ENCODE results near the gene FOXP1.

Gene FOXP1

DNA sequence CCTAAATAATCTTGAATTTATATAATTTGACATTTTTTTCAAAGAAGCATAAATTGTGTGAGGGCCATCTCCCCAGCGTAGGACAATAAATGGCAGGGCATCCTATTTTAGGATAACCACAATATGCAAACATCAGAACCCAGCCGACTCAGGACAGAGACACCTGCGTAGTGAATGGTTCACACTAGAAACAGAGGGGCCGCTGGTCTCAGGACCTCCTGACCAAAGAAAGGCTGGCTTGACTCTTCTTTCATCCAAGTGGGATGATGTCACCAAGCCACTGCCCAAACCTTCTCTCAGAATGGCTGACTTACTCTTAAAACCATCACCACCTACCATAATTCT, 162.1 kb downstream of the FOXP1 start:
- DNase-seq: no peak

DNA sequence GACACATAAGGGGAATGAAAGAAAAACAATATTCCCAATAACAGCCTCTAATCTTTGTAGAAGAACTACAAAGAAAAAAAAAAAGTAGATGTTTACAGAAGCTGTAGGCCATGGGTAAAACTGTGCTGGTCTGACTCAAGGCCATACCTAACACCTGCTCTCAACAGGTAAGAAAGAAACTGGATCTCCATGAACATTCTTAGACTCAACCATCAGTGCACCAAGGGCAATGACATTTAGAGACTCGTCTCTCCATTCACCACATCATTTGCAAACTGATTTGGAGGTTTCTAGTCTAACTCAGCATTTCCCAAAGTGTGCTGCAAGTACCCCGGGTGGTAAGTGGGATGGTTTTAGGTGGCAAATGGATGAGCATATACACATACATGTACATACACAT, 164.2 kb downstream of the FOXP1 start:
- no peak for DNase-seq

DNA sequence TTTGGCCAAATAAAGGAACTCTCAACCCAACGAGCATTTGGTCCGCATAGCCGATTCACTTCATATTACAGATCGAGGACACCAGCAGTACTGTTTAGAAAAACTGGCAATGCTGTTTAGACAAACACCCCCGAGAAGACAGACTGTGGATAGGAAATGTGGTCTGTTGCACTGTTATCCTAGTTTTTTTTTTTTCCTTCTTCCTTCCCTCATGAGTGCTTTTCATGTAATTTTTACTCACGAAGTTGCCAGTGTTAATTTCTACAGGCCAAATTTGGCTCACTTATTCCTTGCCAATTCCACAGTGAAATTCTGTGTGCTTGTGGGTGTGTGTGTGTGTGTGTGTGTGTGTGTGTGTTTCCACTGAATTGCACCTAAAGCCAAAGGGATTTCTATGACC, 165.7 kb downstream of the FOXP1 start:
- DNase-seq: no peak

DNA sequence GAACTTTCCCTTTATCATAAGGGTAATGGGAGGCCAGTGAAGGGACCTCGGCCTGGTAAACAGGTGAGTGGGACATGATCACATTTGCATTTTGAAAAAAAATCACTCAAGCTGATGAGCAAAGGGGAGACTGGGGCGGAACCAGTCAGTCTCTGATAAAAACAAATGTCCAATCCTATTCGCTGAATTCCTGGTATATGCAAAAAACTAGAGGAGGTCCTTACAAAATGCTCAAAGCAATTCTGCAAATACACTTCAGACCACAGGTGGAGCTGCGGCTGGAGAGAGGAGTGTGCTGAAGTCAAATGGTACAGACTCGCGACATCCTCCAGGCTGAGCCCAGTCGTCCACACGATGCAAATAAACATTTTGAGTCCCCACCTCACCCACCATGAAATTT, 166.7 kb downstream of the FOXP1 start:
- DNase-seq: no peak

DNA sequence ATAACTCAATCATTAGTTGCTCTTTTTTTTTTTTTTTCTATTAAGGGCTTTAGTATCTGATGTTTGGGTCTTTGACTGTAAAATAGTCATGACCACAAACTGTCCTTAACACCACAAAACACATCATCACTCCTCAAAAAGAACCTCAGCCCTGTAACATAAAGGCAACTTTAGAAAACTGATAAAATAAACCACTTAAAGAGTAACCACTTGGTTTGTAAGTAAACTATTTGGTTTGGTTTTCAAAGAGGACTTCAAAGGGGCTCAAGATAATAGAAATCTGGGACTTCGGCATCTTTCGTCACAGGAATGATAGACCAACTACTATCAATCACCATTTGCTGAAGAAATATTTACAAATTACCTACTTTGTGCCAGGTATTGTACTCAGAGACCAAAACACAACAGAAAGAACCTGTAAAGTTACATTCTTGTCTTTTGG, 167.8 kb downstream of the FOXP1 start:
- no peak for DNase-seq

DNA sequence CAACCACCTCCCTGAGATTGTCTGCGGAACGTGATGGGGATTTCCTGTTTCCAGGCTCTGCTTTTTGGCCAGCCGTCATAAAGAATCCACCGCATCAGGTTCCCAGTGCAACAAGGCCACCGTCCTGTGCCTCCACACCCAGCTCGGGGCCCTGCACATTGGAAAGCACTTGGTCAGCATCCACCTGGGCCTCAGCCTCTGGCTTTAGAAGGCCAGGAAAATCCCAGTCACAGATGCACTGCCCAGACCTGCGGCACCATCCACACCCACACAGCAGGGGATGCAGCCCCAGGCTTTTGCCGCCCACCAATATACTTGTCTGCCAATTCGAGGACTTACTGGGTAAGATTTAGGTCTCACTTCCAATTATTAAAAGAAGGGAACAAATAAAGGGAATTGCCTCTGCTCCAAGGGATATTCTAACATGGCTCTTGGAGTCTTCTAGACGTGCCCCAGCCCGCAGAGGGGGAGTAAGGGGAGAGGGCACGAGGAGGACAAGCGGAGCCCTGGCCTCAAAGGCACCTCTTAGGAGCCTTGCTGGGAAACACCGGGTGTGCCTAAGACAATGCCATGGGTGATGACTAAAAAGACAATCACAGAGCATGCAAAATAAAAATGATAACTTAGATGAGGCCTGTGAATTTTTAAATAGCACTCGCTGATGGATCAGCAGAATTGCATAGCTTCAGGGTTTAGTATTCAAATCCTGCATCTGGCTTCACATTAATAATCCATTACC, 169.2 kb downstream of the FOXP1 start:
- no peak for DNase-seq

DNA sequence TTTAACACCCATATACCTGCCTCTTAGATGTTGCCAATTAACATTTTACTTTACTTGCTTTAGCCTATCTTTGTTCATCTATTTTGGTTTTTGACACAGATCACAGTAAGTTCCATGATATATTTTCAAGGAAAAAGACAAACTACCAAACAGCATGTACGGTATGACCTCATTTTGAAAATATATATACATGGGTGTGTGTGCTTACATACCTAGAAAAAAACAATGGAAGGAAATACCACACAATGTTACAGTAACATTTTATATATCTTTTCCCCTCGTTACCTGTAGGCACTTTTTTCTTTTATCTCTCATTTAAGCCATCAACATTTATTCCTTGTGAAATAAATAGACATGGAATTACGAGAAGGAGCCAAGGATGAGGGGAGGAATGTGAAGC, 170.0 kb downstream of the FOXP1 start:
- no peak for DNase-seq

DNA sequence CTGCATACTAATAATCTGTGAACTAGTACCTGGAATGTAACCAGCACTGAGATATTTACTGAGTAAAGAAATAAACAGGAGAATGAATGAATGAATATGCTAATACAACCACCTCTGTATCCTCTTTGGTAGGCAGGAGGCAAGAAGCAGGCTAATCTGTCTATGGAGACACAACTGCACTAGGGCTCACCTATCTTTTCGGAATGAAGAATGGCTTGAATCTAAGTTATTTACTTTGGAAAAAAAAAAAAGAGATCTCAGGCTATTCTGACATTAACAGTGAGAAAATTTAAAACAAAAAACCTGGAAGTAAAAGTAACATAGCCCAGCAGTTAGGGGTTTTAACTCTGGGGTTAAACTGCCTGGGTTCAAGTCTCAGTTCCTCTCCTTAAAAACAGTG, 174.2 kb downstream of the FOXP1 start:
- no peak for DNase-seq

DNA sequence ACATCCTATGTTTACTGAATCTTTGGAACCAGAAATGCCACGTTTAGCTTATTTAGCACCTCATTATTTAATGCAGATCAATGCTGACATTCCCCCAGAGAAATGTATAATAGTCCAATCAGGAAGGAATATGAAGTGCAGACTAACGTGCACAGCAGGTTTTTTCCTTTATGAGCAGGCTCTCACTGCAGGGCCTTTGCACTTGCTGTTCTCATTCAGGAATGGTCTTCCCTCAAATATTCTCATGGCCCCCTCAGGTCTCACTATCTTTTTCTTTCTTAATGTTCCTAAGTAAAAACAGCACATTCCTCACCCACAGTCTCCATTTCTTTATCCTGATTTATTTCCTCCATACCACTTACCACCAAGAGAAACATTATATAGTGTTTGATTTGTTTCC, 174.6 kb downstream of the FOXP1 start:
- DNase-seq: no peak

DNA sequence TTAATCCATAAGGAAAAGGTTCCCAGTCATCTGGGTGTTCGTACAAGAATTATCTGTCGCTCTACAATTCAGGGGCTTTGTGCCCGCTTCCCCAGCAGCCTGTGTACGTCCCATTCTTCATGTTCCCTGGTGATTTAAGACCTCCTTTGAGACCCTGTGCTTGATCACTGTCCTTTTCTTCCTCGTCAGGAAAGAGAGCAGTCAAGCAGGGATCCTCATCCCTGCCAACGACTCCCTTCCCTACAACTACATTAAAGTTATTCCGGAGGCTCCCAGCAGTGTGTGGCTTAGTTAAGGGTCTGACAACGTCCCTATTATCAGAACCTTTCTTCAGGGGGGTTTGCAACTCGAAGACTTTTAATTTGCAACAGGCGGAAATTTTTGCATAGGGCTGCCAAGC, 175.7 kb downstream of the FOXP1 start:
- no peak for DNase-seq

DNA sequence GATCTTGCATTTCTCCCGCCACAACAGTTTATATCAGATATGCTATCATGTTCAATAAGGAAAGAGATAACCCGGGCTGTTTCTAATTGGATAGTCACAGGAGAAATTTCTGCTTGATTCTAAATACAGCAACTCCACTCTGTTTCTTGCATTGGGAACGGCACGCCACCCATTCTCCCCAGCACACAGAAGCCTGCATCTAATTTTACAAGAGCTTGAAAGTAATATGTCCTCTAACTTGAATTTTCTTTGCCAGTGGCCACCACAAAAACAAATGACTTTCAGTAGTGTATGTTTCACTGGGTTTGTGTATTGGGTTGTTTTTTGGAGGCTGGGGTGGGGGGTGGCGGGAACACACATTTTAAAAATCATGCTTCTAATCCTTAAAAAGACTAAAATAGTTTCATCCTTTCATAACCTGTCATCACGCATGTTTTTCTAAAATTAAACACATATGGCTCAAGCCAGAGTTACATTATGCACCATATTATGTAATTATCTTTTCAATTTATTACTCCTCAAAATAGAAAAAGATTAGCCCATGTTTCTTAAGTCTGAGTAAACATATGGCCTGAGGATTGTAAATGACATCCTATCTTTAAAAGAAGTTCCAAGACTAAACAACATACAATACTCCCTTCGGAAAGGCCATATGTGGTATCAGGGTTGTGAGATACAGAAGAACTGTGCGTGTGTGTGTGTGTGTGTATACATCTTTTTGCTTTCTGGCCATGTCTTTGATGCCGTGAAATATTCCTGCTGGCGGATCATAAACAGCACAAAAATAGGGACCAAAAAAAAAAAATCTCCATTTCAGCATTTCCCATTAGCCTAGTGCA, 176.3 kb downstream of the FOXP1 start:
- no peak for DNase-seq

DNA sequence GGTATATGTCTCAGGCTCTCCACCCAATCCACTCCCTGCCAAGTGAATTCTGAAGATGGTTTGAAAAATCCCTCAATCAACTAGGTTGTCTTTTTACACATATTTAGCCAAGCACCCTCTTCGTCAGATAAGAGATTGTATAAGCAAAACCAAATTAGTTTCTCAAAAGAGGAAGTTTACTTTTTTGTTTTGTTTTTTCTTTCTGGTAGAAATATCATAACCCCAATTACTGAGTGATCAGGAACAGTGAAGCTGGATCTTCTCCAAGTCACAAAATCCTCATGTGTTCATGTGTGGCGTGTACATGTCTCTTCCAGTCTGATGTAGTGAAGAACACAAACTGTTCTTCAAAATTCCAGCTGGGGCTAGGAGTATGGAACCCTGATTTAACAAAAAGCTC, 180.6 kb downstream of the FOXP1 start:
- DNase-seq: no peak

DNA sequence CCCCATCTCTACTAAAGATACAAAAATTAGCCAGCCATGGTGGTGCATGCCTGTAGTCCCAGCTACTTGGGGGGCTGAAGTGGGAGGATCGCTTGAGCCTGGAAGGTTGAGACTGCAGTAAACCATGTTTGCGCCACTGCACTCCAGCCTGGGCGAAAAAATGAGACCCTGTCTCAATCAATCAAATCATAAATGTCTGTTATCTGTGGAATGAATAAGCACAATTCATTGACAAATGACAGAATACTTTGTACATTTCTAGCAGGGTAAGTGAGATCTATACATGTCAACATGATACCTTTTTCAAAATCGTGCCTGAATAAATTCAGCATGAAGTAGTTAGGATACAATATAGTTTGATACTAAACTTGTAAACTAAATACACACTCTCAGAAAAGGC, 181.2 kb downstream of the FOXP1 start:
- DNase-seq: no peak

DNA sequence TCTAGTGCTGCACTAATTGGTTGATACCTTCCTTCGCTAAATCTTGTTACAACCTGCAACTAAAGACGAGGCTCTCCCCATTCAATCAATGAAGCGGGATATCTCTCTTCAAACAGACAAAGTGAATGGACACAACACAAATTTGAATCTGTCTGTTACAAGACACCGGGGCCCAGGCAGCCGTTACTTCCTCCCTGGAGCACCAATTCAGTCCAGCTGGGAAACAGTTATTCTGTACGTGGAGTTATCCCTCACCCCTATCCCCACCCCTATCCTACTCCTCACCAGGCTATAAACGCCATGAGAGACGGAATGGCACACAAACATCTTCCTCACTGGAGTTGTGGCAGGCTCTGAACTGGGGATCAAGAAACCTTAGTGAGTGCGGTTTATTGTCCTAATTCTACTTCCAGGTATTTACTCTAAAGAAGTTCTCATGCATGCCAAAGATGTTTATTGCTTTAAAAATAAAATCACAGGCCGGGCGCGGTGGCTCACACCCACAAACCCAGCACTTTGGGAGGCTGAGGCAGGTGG, 181.8 kb downstream of the FOXP1 start:
- no peak for DNase-seq

DNA sequence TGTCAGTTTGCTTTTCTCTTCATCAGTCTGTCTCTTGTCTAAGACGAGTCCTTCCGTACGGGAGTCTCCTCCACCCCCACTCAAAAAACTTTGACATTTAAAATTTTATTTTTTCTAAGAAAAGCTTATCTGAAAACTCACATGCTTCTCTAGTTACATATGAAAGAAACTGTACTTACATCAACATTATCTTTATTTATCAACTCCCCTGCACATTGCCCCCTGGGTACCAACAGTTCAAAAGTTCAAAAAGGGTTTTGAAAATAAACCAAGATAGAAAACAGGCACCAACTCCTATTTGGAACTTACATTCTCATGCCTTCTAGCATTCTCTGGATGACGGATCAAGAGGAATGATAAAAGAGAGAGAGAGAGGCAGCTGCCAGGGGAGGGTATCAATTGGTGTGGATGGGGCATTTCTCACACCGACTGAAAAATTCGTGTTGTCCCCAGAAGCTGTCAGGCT, 182.5 kb downstream of the FOXP1 start:
- DNase-seq: no peak

DNA sequence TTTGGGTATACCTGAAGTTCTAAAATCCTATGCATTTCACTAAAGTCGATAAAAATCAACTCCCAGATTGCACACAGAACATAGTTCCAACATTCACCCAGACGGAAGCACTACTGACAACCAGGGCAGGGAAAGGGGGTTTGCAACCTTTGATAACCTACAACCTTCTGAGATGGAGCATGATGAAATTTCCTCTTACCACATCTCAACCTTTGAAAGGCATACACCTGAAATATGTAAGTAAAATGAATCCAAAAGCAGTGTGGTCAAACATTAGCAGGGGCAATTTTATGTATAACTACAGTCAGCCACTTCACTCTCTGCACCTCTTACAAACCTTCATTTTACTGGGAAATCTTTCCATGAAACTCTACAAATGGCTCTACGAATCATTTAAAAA, 184.1 kb downstream of the FOXP1 start:
- DNase-seq: no peak

DNA sequence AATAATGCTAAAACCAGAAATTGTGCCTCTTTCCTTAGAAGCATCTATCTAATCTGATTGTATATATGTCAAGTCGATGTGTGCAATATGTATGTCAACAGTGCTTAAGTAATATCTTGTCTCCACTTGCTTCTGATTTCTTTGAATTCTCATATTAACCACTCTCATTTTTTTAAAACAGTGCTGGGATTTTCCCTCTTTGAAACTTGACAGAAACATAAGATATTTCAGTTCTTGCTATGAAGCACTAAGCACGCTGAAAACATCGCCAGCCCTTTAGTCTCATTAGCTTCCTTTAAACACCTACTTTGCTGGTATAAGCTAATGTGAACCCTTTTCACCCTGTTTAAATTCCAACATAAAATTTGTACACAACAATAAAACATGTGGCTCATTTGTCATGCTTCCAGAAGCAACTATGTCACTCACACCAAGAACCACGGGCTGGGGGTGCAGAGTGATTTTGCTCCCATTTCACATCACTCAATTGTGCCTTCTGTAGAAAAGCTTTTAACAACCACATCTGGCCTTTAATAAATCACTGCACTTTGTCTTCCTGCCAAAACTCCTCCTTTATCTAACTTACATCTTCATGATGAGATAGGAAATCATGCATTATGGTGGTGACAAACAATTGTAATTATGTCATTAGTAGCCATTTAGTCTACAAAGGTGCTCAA, 185.2 kb downstream of the FOXP1 start:
- no peak for DNase-seq

DNA sequence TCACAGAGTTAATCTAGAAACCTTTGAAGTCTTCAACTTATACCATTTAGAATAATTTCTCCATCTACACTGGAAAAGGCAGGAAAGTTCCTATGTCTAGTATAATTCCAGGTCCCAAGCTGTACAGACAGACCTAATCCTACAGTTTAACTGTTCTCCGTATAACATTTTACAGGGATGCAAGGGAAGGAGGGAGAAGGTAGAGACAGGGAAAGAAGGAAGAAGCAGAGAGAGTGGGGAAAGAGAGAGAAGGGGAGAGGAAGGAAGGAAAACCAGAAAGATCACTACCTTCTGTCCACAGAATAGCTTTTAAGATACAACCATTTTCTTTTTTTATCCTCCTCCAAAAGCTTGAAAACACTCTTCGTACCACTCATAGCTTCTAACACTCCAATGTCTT, 185.8 kb downstream of the FOXP1 start:
- DNase-seq: no peak

DNA sequence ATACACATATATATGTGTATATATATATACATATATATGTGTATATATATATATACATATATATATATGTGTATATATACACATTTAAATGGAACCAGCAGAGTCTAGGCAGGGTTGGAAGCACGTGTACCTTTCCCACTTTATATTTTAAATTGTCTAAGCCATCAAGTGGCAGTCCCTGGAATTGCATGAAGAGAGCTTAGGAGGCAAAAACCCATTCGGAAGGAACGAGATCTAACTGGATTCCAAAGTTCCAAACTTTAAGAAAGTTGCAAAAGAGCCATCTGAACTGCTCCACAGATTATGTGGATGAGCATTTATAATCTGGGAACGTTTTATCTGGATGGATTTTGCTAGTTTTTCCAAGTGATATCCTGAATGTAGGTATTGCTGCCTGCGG, 186.5 kb downstream of the FOXP1 start:
- DNase-seq: no peak

DNA sequence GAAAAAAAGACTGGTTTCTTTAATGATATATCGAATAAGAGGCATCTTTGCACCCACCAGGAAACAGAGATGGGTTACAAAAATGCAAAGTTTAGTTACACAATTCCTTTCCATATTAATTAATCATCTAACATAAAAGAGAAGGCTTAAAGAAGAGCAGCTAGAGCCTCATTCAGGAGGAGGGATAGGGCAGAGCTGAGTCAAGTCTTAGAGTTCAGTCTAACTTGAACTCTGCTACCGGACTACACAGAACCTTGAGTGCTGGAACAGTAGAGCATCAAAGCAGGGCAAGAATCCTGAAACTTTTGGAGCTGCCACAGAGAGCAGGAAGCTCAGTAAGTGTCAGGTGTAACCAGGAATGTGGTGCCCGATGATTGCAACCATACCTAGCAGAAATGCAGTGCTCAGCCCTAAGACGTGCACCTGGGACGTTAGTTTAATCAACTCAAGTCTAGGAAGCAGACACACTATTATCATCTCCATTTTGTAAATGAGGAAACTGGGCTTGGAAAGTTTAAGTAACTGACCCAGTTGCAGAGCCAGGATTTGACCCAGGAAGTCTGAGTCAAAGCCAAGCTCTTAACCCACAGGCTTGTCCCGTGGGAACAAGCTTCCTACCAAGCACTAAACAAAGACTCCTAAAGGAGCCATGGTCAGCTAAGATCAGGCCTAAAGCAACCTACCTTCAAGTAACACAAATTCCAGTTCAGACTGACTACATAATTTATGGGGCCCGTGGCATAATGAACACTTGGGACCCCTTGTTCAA, 187.4 kb downstream of the FOXP1 start:
- DNase-seq: no peak

DNA sequence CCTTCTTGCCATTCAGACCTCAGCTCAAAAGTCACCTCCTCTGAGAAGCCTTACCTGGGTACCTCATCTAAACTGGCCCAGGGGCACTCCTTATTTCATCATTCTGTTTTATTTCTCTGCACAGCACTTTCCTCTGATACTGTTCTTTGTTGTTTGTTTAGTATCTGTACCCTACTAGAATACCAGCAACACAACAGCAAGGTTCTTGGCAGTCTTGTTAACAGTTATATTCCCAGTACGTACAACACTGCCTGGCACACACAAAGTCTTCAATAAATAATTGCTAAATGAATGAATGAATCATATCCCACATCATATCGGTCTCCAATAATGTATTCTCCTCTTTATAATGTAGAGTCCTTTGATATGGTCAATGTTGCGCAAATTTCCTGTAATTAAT, 188.1 kb downstream of the FOXP1 start:
- no peak for DNase-seq

DNA sequence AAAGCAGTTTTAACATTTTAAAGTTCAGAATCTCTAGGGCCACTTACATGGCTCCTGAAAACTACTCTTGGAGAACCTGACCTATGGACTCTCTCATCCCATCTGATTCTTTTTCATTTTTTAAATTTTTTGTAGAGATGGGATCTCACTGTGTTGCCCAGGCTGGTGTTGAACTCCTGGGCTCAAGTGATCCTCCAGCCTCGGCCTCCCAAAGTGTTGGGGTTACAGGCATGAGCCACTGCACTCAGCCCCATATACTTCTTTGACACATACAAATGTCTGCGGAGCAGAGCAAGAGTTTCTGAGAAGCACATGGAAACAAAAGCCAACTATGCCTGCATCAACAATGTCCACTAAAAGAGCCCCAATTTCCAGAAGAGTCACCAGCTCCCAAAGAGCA, 189.8 kb downstream of the FOXP1 start:
- no peak for DNase-seq

DNA sequence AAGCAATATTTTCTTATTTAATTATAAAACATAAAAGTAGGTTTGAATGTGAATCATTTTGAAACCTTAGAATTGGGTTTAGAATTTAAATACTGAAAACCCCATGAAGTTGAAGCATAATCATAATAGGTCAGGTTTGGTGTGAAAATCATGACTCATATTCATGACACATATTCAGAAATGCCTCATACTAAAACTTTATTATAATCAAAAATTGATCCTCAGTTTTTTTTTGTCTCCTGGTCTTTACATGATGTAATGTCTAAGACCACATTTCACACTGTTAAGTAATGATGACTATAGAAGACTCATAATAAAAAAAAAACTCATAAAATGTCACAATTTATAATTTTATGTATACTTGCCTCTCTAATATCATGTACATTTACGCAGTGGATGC, 190.4 kb downstream of the FOXP1 start:
- no peak for DNase-seq
